ENCODE results near the gene YLPM1.

DNA sequence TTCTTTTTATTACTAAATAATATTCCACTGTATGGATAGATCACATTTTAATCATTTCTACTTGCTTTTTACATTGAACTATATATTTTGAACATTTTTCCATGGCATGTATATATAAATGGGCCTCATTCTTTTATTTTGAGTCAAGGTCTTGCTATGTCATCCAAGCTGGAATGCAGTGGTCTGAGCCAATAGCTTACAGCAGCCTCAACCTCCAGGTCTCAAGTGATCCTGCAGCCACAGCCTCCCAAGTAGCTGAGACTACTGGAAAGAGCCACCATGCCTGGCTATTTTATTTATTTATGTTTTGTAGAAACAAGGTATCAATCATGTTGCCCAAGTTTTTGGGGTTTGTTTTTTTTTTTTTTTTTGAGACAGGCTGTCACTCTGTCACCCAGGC is 42.6 kb upstream of the YLPM1 start:
- TF ChIP-seq, protein P1, sequence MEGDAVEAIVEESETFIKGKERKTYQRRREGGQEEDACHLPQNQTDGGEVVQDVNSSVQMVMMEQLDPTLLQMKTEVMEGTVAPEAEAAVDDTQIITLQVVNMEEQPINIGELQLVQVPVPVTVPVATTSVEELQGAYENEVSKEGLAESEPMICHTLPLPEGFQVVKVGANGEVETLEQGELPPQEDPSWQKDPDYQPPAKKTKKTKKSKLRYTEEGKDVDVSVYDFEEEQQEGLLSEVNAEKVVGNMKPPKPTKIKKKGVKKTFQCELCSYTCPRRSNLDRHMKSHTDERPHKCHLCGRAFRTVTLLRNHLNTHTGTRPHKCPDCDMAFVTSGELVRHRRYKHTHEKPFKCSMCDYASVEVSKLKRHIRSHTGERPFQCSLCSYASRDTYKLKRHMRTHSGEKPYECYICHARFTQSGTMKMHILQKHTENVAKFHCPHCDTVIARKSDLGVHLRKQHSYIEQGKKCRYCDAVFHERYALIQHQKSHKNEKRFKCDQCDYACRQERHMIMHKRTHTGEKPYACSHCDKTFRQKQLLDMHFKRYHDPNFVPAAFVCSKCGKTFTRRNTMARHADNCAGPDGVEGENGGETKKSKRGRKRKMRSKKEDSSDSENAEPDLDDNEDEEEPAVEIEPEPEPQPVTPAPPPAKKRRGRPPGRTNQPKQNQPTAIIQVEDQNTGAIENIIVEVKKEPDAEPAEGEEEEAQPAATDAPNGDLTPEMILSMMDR (conservative IDR thresholded peaks at IDR 0.05; ENCODE audit: low read length), result no peak
- TF ChIP-seq EZH2phosphoT487 (IDR thresholded peaks at IDR 0.05; ENCODE audit: borderline replicate concordance), result no peak
